Esophagus squamous epithelium (tissue), 5 donors: ENCODE measurements around the gene PFDN6. TPM values are rescaled to one million over a fixed set of nuclear protein-coding genes. Genes with fewer than 3 reads are reported as not detected.

Source experiments
- DNase-seq: peaks from one replicate; lab custom pipeline; 2025; lab: John Stamatoyannopoulos, UW
- H3K27ac ChIP-seq, 4 donors: fragments of 200-600 bp; sonication (generic); one replicate each; pipeline ENCODE4 v1.5.1; 2016 to 2019; ENCODE audit warnings: mild to moderate bottlenecking in 1 of 4
- H3K27me3 ChIP-seq, 4 donors: fragments of 200-600 bp; sonication (generic); 1 replicate in 3 of 4; 2 replicates in 1 of 4; pipeline versions ENCODE4 v1.5.1 to v1.6.0; 2017 to 2021; ENCODE audit warnings: antibody characterized with exemption in 1 of 4
- H3K36me3 ChIP-seq, 3 donors: fragments of 200-600 bp; sonication (generic); one replicate each; pipeline ENCODE4 v1.5.1; 2016 to 2019
- H3K4me1 ChIP-seq, 3 donors: fragments of 200-600 bp; sonication (generic); one replicate each; pipeline ENCODE4 v1.5.1; 2017 to 2019
- H3K4me3 ChIP-seq, 4 donors: fragments of 200-600 bp; sonication (generic); 1 replicate in 3 of 4; 2 replicates in 1 of 4; pipeline ENCODE4 v1.5.1; 2016 to 2019; ENCODE audit warnings: mild to moderate bottlenecking in 2 of 4, moderate library complexity in 1 of 4
- H3K9me3 ChIP-seq, 3 donors: fragments of 200-600 bp; sonication (generic); one replicate each; pipeline ENCODE4 v1.5.1; 2016 to 2019
- POLR2A ChIP-seq, 4 donors: fragments of 450-650 bp; IDR thresholded peaks; one replicate each; pipeline ENCODE4 v1.6.1; 2017; ENCODE audit warnings: antibody characterized with exemption in 4 of 4, mild to moderate bottlenecking in 4 of 4, moderate library complexity in 3 of 4
- WGBS, 2 donors: methylation state at CpG; one replicate each; pipeline ENCODE4 v1.1.5; 2018; 5-methylcytosine and 5-hydroxymethylcytosine counted together
- intact Hi-C: fragments of 100-400 bp; cut with DNase I; formaldehyde crosslinking; loops from one replicate; pipeline ENCODE4 v1.15.0; 2022
- total RNA-seq, 4 donors: library from RNA; depleted of rRNA; stranded (reverse); fragments of >200 nt; gene quantifications; one replicate each; pipeline ENCODE4 v1.1.0, GENCODE V29; 2016
- TF ChIP-seq, protein P1 (sequence below), 6 experiments: fragments of 450-650 bp in 4 of 6; fragments of 200-600 bp in 2 of 6; sonication (generic) in 2 of 6; IDR thresholded peaks; one replicate each; pipeline ENCODE4 v1.5.1; 2016 to 2019; ENCODE audit warnings: antibody characterized with exemption in 6 of 6, mild to moderate bottlenecking in 4 of 6, moderate library complexity in 4 of 6
- donor health status: DM: yes; HTN: yes; CAD: no.

The PFDN6 gene
- total RNA-seq, 4 donors from 2014 or later = 28.6 to 71.0 (median 43.5) TPM

DNA sequence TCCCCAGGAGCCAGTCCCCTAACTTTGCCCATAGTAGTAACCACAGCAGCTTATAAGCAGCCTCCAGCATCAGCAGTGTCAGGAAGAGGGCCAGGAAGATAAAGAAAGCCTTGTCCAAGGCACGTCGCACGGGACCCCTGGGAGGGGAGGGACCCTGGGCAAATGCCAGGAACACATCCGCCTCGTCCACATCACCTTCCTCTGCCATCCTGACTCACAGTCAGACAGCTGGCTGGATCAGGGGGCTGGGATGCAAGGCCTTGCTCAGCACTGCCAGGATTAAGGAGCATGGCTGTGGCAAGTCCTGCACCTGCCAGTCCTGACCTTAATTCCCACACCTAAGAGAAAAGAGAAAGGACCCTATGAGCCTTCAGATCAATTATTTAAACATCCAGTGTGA, 39.7 kb downstream of the PFDN6 start:
- H3K4me1 ChIP-seq = peaks cover under 1 to 3% (median under 1%) of the 10 kb centered on the region in 3 donors

DNA sequence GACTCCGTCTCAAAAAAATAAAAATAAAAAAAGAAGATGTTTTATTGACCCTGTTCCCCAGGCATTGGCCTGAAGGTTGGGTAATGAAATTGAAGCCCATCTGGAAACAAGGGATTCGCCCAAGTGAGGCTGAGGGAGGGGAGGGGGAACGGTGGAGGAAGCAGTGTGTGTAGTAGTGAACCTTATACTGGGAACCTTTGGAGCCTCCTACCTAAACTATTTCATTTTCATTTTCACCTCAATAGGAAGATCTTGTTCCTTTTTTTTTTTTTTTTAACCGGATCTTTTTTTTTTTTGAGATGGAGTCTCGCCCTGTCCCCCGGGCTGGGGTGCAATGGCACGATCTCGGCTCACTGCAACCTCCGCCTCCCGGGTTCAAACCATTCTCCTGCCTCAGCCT, 41.3 kb downstream of the PFDN6 start:
- WGBS, 2 donors = 78 to 86% methylated on average over 10 of the region's 10 CpGs
- no peak overlapping the region for H3K4me3 ChIP-seq
- H3K27ac ChIP-seq = no peak overlapping the region
- no peak for DNase-seq
- H3K4me1 ChIP-seq = no peaks in the 10 kb centered on the region
- no peaks in the 10 kb centered on the region for H3K27me3 ChIP-seq
- intact Hi-C loops = no loop called here
- no peaks in the 10 kb centered on the region for H3K9me3 ChIP-seq
- H3K36me3 ChIP-seq = no peaks in the 10 kb centered on the region
- TF ChIP-seq, protein P1, sequence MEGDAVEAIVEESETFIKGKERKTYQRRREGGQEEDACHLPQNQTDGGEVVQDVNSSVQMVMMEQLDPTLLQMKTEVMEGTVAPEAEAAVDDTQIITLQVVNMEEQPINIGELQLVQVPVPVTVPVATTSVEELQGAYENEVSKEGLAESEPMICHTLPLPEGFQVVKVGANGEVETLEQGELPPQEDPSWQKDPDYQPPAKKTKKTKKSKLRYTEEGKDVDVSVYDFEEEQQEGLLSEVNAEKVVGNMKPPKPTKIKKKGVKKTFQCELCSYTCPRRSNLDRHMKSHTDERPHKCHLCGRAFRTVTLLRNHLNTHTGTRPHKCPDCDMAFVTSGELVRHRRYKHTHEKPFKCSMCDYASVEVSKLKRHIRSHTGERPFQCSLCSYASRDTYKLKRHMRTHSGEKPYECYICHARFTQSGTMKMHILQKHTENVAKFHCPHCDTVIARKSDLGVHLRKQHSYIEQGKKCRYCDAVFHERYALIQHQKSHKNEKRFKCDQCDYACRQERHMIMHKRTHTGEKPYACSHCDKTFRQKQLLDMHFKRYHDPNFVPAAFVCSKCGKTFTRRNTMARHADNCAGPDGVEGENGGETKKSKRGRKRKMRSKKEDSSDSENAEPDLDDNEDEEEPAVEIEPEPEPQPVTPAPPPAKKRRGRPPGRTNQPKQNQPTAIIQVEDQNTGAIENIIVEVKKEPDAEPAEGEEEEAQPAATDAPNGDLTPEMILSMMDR (IDR thresholded peaks at IDR 0.05) = no peak
- TF ChIP-seq POLR2A (IDR thresholded peaks at IDR 0.05) = no peak

More for the DNA sequence above, 39.7 kb downstream of the PFDN6 start:
- WGBS, 2 donors = 40 to 48% methylated on average over 5 of the region's 5 CpGs
- Histone ChIP-seq H3K27ac (no peak overlapping the region), H3K36me3 (no peaks in the 10 kb centered on the region), H3K27me3 (no peaks in the 10 kb centered on the region), H3K9me3 (no peaks in the 10 kb centered on the region), H3K4me3 (no peak overlapping the region)
- intact Hi-C loops = no loop called here
- TF ChIP-seq POLR2A (IDR thresholded peaks at IDR 0.05) = no peak
- TF ChIP-seq, protein P1 (IDR thresholded peaks at IDR 0.05) = no peak
- DNase-seq = no peak

DNA sequence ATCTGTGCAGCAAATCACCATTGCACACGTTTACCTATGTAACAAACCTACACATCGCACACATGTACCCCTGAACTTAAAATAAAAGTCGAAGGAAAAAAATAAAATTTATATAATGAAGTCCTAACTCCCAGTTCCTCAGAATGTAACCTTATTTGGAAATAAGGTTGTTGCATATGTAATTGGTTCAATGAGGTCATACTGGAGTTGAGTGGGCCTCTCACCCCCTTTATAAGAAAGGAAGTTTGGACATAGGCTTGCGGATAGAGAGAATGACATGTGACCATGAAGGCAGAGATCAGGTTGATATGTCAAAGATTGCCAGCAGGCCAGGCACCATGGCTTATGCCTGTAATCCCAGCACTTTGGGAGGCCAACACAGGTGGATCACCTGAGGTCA, 44.3 kb downstream of the PFDN6 start:
- WGBS, 2 donors = 85 to 93% methylated on average over 4 of the region's 4 CpGs
- TF ChIP-seq, protein P1 (IDR thresholded peaks at IDR 0.05) = no peak
- no peak for TF ChIP-seq POLR2A (IDR thresholded peaks at IDR 0.05)
- Histone ChIP-seq H3K27ac (no peak overlapping the region), H3K4me3 (no peak overlapping the region), H3K4me1 (no peaks in the 10 kb centered on the region), H3K27me3 (no peaks in the 10 kb centered on the region), H3K9me3 (no peaks in the 10 kb centered on the region), H3K36me3 (no peaks in the 10 kb centered on the region)
- intact Hi-C loops = no loop called here
- no peak for DNase-seq

DNA sequence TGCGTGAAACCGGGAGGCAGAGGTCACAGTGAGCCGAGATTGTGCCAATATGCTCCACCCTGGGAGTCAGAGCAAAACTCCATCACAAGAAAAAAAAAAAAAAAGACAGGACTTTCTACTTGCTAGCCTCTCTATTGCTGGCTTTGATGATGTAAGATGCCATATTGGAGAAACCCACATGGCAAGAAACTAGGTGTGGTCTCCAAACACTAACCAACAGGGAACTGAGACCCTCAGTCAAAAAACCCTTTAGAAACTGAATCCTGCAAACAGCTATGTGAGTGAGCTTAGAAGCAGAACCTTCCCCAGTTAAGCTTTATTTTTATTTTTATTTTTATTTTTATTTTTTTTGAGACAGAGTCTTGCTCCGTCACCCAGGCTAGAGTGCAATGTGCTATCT, 46.5 kb downstream of the PFDN6 start:
- Histone ChIP-seq H3K27ac (no peak overlapping the region), H3K4me1 (no peaks in the 10 kb centered on the region), H3K4me3 (no peak overlapping the region), H3K27me3 (no peaks in the 10 kb centered on the region), H3K9me3 (no peaks in the 10 kb centered on the region), H3K36me3 (no peaks in the 10 kb centered on the region)
- intact Hi-C loops = no loop called here
- TF ChIP-seq, protein P1 (IDR thresholded peaks at IDR 0.05) = no peak
- TF ChIP-seq POLR2A (IDR thresholded peaks at IDR 0.05) = no peak
- 67 to 81% methylated on average over 4 of the region's 4 CpGs for WGBS, 2 donors
- DNase-seq = no peak

DNA sequence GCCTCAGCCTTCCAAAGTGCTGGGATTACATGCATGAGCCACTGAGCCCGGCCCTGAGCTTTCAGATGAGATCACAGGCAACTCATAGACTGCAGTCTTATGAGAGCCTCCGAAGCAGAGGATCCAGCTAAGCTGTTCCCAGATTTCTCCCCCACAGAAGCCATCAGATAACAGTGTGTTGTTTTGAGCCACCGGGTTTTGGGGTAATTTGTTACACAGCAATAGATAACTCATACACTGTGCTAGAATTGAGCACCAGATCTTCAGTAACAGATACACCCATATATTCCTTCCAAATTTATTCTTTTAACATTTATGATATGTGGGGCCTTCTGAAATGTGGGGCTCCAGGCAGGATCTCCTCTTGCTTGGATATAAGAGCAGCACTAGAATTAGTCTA, 47.1 kb downstream of the PFDN6 start:
- no peak for DNase-seq
- 88 to 100% methylated on average over 1 to 2 of the region's 3 CpGs for WGBS, 2 donors
- H3K4me3 ChIP-seq = no peak overlapping the region
- no peak overlapping the region for H3K27ac ChIP-seq
- intact Hi-C loops = no loop called here
- no peaks in the 10 kb centered on the region for H3K27me3 ChIP-seq
- no peaks in the 10 kb centered on the region for H3K4me1 ChIP-seq
- no peaks in the 10 kb centered on the region for H3K9me3 ChIP-seq
- no peaks in the 10 kb centered on the region for H3K36me3 ChIP-seq
- TF ChIP-seq POLR2A (IDR thresholded peaks at IDR 0.05) = no peak
- TF ChIP-seq, protein P1 (IDR thresholded peaks at IDR 0.05) = no peak
